IMR-90 (cell line): ENCODE data around the gene GMFB. TPM values are rescaled to one million over a fixed set of nuclear protein-coding genes. Genes with fewer than 3 reads are reported as not detected.

Source experiments
- ATAC-seq: fragments of 200-7000 bp; cut with Tn5 transposase; 2 replicates; pipeline ENCODE4 v1.9.1; 2020; ENCODE audit warnings: low read depth, mild to moderate bottlenecking, moderate library complexity
- BruUV-seq: library from RNA; stranded (reverse); fragments of 400-500 nt; replicated peaks from 2 replicates; lab custom pipeline; 2021; lab: Mats Ljungman, UMichigan
- CTCF ChIA-PET: fragments of 300-600 bp; formaldehyde crosslinking; extraction: SDS; loops from one replicate; lab custom pipeline; 2021; ENCODE audit warnings: antibody characterized with exemption; lab: Yijun Ruan, JAX
- POLR2A ChIA-PET: fragments of 300-600 bp; sonication (Branson Sonifier 250); formaldehyde crosslinking; loops from one replicate; lab custom pipeline; 2022; ENCODE audit warnings: antibody characterized with exemption; ENCODE audit not compliant: unreplicated experiment; lab: Charles Lee
- DNase-seq: peaks from one replicate; pipeline ENCODE4 v3.0.0; 2013
- H2AFZ ChIP-seq: replicated peaks from 2 replicates; pipeline ENCODE3; 2013; ENCODE audit warnings: low read length, mild to moderate bottlenecking; ENCODE audit not compliant: poor library complexity
- H2AK5ac ChIP-seq: 2 replicates; pipeline ENCODE4 v1.6.1; 2013; ENCODE audit warnings: low read depth, low read length, inconsistent platforms
- H2AK9ac ChIP-seq: replicated peaks from 2 replicates; pipeline ENCODE3; 2013; ENCODE audit warnings: mild to moderate bottlenecking, low read depth, low read length, moderate library complexity; ENCODE audit not compliant: poor library complexity
- H2BK120ac ChIP-seq: 2 replicates; pipeline ENCODE4 v1.6.1; 2013; ENCODE audit warnings: low read depth, low read length, inconsistent platforms
- H2BK15ac ChIP-seq: 3 replicates; pipeline ENCODE4 v1.6.1; 2013; ENCODE audit warnings: low read depth, low read length, inconsistent platforms
- H2BK20ac ChIP-seq: 2 replicates; pipeline ENCODE4 v1.6.1; 2013; ENCODE audit warnings: low read depth, mild to moderate bottlenecking, inconsistent platforms, low read length, moderate library complexity
- H2BK5ac ChIP-seq: 2 replicates; pipeline ENCODE4 v1.6.1; 2013; ENCODE audit warnings: mild to moderate bottlenecking, low read depth, low read length, inconsistent platforms; ENCODE audit not compliant: poor library complexity, severe bottlenecking
- H3K14ac ChIP-seq: replicated peaks from 2 replicates; pipeline ENCODE4 v1.6.1; 2013; ENCODE audit warnings: low read depth, low read length, inconsistent platforms
- H3K18ac ChIP-seq: 2 replicates; pipeline ENCODE4 v1.6.1; 2013; ENCODE audit warnings: low read depth, low read length, control low read depth
- H3K23ac ChIP-seq: 2 replicates; pipeline ENCODE4 v1.6.1; 2013; ENCODE audit warnings: low read depth, low read length, inconsistent platforms
- H3K27ac ChIP-seq: 2 replicates; pipeline ENCODE4 v1.5.1; 2013; ENCODE audit warnings: mild to moderate bottlenecking, control low read depth, low read length; ENCODE audit not compliant: insufficient read depth
- H3K27me3 ChIP-seq: 2 replicates; pipeline ENCODE4 v1.6.1; 2013; ENCODE audit warnings: low read length; ENCODE audit not compliant: control insufficient read depth, insufficient read depth
- H3K36me3 ChIP-seq: 2 replicates; pipeline ENCODE4 v1.6.1; 2013; ENCODE audit warnings: low read length, mixed read lengths; ENCODE audit not compliant: control insufficient read depth, insufficient read depth
- H3K4ac ChIP-seq: 2 replicates; pipeline ENCODE4 v1.6.1; 2013; ENCODE audit warnings: low read depth, low read length, inconsistent platforms
- H3K4me1 ChIP-seq: 2 replicates; pipeline ENCODE4 v1.6.1; 2013; ENCODE audit warnings: low read length, mixed read lengths; ENCODE audit not compliant: control insufficient read depth, insufficient read depth
- H3K4me2 ChIP-seq: 2 replicates; pipeline ENCODE4 v1.6.1; 2013; ENCODE audit warnings: low read depth, mild to moderate bottlenecking, control low read depth, low read length, moderate library complexity
- H3K4me3 ChIP-seq: 2 replicates; pipeline ENCODE4 v1.5.1; 2013; ENCODE audit warnings: low read depth, mild to moderate bottlenecking, control low read depth, low read length, moderate library complexity; ENCODE audit not compliant: insufficient read depth
- H3K56ac ChIP-seq: 2 replicates; pipeline ENCODE4 v1.6.1; 2013; ENCODE audit warnings: low read length, inconsistent platforms; ENCODE audit not compliant: insufficient read depth; ENCODE audit errors: extremely low read depth
- H3K79me1 ChIP-seq, 2 experiments: 2 replicates each; pipeline ENCODE4 v1.6.1; 2013; ENCODE audit warnings: low read length in 2 of 2, inconsistent platforms in 1 of 2, low read depth in 1 of 2
- H3K9ac ChIP-seq: 2 replicates; pipeline ENCODE4 v1.6.1; 2013; ENCODE audit warnings: low read depth, low read length, control low read depth
- H3K9me1 ChIP-seq: 2 replicates; pipeline ENCODE4 v1.6.1; 2013; ENCODE audit warnings: low read length, inconsistent platforms; ENCODE audit not compliant: insufficient read depth
- H3K9me3 ChIP-seq: 2 replicates; pipeline ENCODE4 v1.6.1; 2013; ENCODE audit warnings: low read length; ENCODE audit not compliant: control insufficient read depth, insufficient read depth
- H4K20me1 ChIP-seq: 2 replicates; pipeline ENCODE4 v1.6.1; 2013; ENCODE audit warnings: low read length, inconsistent platforms; ENCODE audit not compliant: insufficient read depth
- H4K5ac ChIP-seq: 2 replicates; pipeline ENCODE4 v1.6.1; 2013; ENCODE audit warnings: mild to moderate bottlenecking, low read depth, low read length, control low read depth
- H4K8ac ChIP-seq, 2 experiments: 2 replicates each; pipeline ENCODE4 v1.6.1; 2013; ENCODE audit warnings: low read depth in 2 of 2, low read length in 2 of 2, control low read depth in 1 of 2, inconsistent platforms in 1 of 2
- H4K91ac ChIP-seq: 2 replicates; pipeline ENCODE4 v1.6.1; 2013; ENCODE audit warnings: low read depth, low read length, inconsistent platforms; ENCODE audit not compliant: insufficient read depth
- CEBPB ChIP-seq: IDR thresholded peaks from 2 replicates; pipeline ENCODE4 v1.6.1; 2012; ENCODE audit warnings: low read depth, low read length, improper control_type of control experiment
- CHD1 ChIP-seq: IDR thresholded peaks from 2 replicates; pipeline ENCODE4 v1.6.1; 2012; ENCODE audit warnings: low read depth, low read length, improper control_type of control experiment
- FOS ChIP-seq: fragments of 150-350 bp; IDR thresholded peaks from 2 replicates; pipeline ENCODE4 v1.6.1; 2016; ENCODE audit warnings: low read depth, low read length
- MAFK ChIP-seq: IDR thresholded peaks from 2 replicates; pipeline ENCODE4 v1.6.1; 2012; ENCODE audit warnings: low read depth, low read length, improper control_type of control experiment
- MAZ ChIP-seq: IDR thresholded peaks from 2 replicates; pipeline ENCODE4 v1.6.1; 2012; ENCODE audit warnings: low read depth, mild to moderate bottlenecking, low read length, improper control_type of control experiment, moderate library complexity, borderline replicate concordance
- MXI1 ChIP-seq: IDR thresholded peaks from 2 replicates; pipeline ENCODE4 v1.6.1; 2012; ENCODE audit warnings: low read depth, mild to moderate bottlenecking, low read length, moderate library complexity, borderline replicate concordance
- NFE2L2 ChIP-seq: fragments of 150-350 bp; IDR thresholded peaks from 2 replicates; pipeline ENCODE4 v1.6.1; 2016; ENCODE audit warnings: low read depth, mild to moderate bottlenecking, low read length
- POLR2A ChIP-seq: IDR thresholded peaks from 2 replicates; pipeline ENCODE4 v1.6.1; 2012; ENCODE audit warnings: mild to moderate bottlenecking, low read depth, low read length
- RAD21 ChIP-seq: IDR thresholded peaks from 2 replicates; pipeline ENCODE4 v1.6.1; 2012; ENCODE audit warnings: low read length, improper control_type of control experiment
- RCOR1 ChIP-seq: IDR thresholded peaks from 2 replicates; pipeline ENCODE4 v1.6.1; 2012; ENCODE audit warnings: mild to moderate bottlenecking, low read length, improper control_type of control experiment; ENCODE audit not compliant: insufficient replicate concordance
- RFX5 ChIP-seq: IDR thresholded peaks from 2 replicates; pipeline ENCODE4 v1.8.0; 2012; ENCODE audit warnings: low read depth, mild to moderate bottlenecking, low read length, moderate library complexity
- SMC3 ChIP-seq: fragments of 150-350 bp; IDR thresholded peaks from 2 replicates; pipeline ENCODE4 v1.6.1; 2016; ENCODE audit warnings: low read depth, mild to moderate bottlenecking, antibody characterized with exemption, low read length, moderate library complexity
- WGBS, 2 experiments: methylation state at CpG; one replicate each; pipeline versions ENCODE4 v1.1.5 to v1.1.7; 2013; ENCODE audit warnings: missing lambda C conversion rate in 2 of 2; ENCODE audit not compliant: insufficient read length in 1 of 2; ENCODE audit errors: extremely low coverage in 2 of 2; 5-methylcytosine and 5-hydroxymethylcytosine counted together
- dilution Hi-C: fragments of 300-500 bp; cut with HindIII; formaldehyde crosslinking; loops from one replicate; pipeline ENCODE4 v1.14.3; 2018; ENCODE audit warnings: low sequenced_read_pairs; ENCODE audit not compliant: unreplicated experiment
- in situ Hi-C: fragments of 300-500 bp; cut with MboI; formaldehyde crosslinking; loops from 3 replicates; pipeline ENCODE4 v1.14.3; 2019; ENCODE audit warnings: low sequenced_read_pairs, inconsistent platforms, mixed read lengths
- intact Hi-C: fragments of 100-400 bp; cut with micrococcal nuclease; formaldehyde crosslinking; loops from 2 replicates; pipeline ENCODE4 v1.10.0; 2022
- polyA plus RNA-seq, 3 experiments: library from polyadenylated mRNA; depleted of rRNA; stranded (reverse); fragments of >200 nt; gene quantifications; 2 replicates each; pipeline ENCODE4 v1.2.3, GENCODE V29; 2012; ENCODE audit warnings: low replicate concordance in 1 of 3
- total RNA-seq: library from RNA; depleted of rRNA; stranded (reverse); fragments of >200 nt; gene quantifications from 2 replicates; pipeline ENCODE4 v1.2.3, GENCODE V29; 2012
- TF ChIP-seq, protein P1 (sequence below): fragments of 150-350 bp; IDR thresholded peaks from 2 replicates; pipeline ENCODE4 v1.6.1; 2016; ENCODE audit warnings: low read depth, mild to moderate bottlenecking, low read length, moderate library complexity, borderline replicate concordance
- TF ChIP-seq, protein P2 (sequence below): fragments of 150-350 bp; IDR thresholded peaks from 2 replicates; pipeline ENCODE4 v1.6.1; 2017; ENCODE audit warnings: mild to moderate bottlenecking, antibody characterized with exemption, low read length, low read depth
- TF ChIP-seq, protein P3 (sequence below): conservative IDR thresholded peaks from 2 replicates; pipeline ENCODE4 v1.5.1; 2012; ENCODE audit warnings: mild to moderate bottlenecking, low read depth, low read length, improper control_type of control experiment

The GMFB gene
- total and polyA plus RNA-seq, 2 of the 4 experiments (the other 2 are of a cell fraction): 22.4 to 59.1 TPM

DNA sequence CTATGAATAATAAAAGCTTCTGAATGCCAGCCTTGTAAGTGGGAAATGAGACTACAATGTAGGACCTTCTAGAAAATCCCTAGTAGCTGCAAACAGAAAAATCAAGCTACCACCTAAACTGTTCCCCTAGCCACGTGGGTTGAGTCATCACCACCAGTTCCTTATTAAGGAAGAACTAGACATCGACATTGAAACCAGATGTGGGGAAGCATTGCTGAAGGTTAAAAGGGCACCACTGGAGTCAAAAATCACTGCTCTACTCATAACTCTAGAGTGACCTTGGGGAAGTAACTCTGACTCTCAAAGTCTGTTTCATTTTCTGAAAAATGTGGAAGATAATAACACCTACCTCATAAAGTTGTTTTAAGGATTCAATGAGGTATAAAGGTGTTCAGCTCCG, 38.2 kb downstream of the GMFB start:
- TF ChIP-seq CEBPB: no peak
- TF ChIP-seq SMC3: no peak
- TF ChIP-seq NFE2L2: no peak
- no peak for TF ChIP-seq MAFK
- no peak for TF ChIP-seq POLR2A
- TF ChIP-seq, protein P1, sequence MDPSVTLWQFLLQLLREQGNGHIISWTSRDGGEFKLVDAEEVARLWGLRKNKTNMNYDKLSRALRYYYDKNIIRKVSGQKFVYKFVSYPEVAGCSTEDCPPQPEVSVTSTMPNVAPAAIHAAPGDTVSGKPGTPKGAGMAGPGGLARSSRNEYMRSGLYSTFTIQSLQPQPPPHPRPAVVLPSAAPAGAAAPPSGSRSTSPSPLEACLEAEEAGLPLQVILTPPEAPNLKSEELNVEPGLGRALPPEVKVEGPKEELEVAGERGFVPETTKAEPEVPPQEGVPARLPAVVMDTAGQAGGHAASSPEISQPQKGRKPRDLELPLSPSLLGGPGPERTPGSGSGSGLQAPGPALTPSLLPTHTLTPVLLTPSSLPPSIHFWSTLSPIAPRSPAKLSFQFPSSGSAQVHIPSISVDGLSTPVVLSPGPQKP: no peak
- TF ChIP-seq RAD21: no peak
- no peak for TF ChIP-seq RFX5
- no peak for TF ChIP-seq CHD1
- TF ChIP-seq, protein P2, sequence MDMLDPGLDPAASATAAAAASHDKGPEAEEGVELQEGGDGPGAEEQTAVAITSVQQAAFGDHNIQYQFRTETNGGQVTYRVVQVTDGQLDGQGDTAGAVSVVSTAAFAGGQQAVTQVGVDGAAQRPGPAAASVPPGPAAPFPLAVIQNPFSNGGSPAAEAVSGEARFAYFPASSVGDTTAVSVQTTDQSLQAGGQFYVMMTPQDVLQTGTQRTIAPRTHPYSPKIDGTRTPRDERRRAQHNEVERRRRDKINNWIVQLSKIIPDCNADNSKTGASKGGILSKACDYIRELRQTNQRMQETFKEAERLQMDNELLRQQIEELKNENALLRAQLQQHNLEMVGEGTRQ: no peak
- no peak for TF ChIP-seq MAZ
- TF ChIP-seq FOS: no peak
- no peak for TF ChIP-seq MXI1
- no peak for TF ChIP-seq RCOR1
- TF ChIP-seq, protein P3, sequence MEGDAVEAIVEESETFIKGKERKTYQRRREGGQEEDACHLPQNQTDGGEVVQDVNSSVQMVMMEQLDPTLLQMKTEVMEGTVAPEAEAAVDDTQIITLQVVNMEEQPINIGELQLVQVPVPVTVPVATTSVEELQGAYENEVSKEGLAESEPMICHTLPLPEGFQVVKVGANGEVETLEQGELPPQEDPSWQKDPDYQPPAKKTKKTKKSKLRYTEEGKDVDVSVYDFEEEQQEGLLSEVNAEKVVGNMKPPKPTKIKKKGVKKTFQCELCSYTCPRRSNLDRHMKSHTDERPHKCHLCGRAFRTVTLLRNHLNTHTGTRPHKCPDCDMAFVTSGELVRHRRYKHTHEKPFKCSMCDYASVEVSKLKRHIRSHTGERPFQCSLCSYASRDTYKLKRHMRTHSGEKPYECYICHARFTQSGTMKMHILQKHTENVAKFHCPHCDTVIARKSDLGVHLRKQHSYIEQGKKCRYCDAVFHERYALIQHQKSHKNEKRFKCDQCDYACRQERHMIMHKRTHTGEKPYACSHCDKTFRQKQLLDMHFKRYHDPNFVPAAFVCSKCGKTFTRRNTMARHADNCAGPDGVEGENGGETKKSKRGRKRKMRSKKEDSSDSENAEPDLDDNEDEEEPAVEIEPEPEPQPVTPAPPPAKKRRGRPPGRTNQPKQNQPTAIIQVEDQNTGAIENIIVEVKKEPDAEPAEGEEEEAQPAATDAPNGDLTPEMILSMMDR: no peak
- H3K4me2 ChIP-seq: no peak overlapping the region
- no peak overlapping the region for H3K9ac ChIP-seq

More for the DNA sequence above, 38.2 kb downstream of the GMFB start:
- Histone ChIP-seq H2BK20ac (no peak overlapping the region), H3K18ac (no peak overlapping the region), H3K36me3 (no peaks in the 10 kb centered on the region), H2AK9ac (no peak overlapping the region), H3K56ac (no peak overlapping the region), H3K27ac (no peak overlapping the region), H3K4ac (no peak overlapping the region), H3K14ac (no peak overlapping the region), H3K4me1 (peaks cover 2% of the 10 kb centered on the region; the same call in 1 of the 2 replicates), H2AK5ac (no peak overlapping the region), H2BK5ac (no peak overlapping the region), H4K20me1 (no peaks in the 10 kb centered on the region), H3K27me3 (no peaks in the 10 kb centered on the region), H3K9me3 (no peaks in the 10 kb centered on the region), H4K5ac (no peak overlapping the region), H2BK15ac (no peak overlapping the region), H2AFZ (no peak overlapping the region), H2BK120ac (no peak overlapping the region), H4K91ac (no peak overlapping the region), H3K9me1 (no peaks in the 10 kb centered on the region; the same call in 1 of the 2 replicates), H3K79me1 (no peaks in the 10 kb centered on the region), H4K8ac (no peak overlapping the region), H3K23ac (no peak overlapping the region), H3K4me3 (no peak overlapping the region)
- ChIA-PET CTCF (no interaction called here), POLR2A (no interaction called here)
- WGBS, 2 experiments: no CpG with 5 or more reads among the region's 3 CpGs
- DNase-seq: peak; percentile 60
- intact Hi-C loops: no loop called here
- in situ Hi-C loops: no loop called here
- peak; percentile 56 for ATAC-seq
- dilution Hi-C loops: no loop called here
- no TSS peak for BruUV-seq
